ENCODE data around the gene PI4KA. TPM values are rescaled to one million over a fixed set of nuclear protein-coding genes. Genes with fewer than 3 reads are reported as not detected.
"Not testable (repeated sequence)": the region's sequence is repeated elsewhere in the genome, so short reads cannot be mapped to it uniquely, and the experiment has no call there.

The PI4KA gene
- total RNA-seq, 1 donor from 2014 or later: 110 TPM

- Mint-ChIP-seq H3K4me3 (no peak overlapping the region), H3K36me3 (no peaks in the 10 kb centered on the region), H3K4me1 (no peaks in the 10 kb centered on the region), H3K27me3 (ENCODE audit: low read depth) (peaks cover 28% of the 10 kb centered on the region), H3K27ac (no peak overlapping the region), H3K9me3 (peaks cover 14% of the 10 kb centered on the region)
- TF ChIP-seq CTCF (IDR thresholded peaks at IDR 0.05; ENCODE audit: unreplicated experiment): no peak
- DNase-seq (ENCODE audit: low spot score in 2 of 2, unreplicated experiment in 2 of 2): no peak
These were observed 185.1 kb downstream of the PI4KA start for GRCh38 chr22:20673295-20674195.

- no peak for DNase-seq (ENCODE audit: low spot score in 2 of 2, unreplicated experiment in 2 of 2)
- Mint-ChIP-seq H3K4me3 (no peak overlapping the region), H3K36me3 (no peaks in the 10 kb centered on the region), H3K27me3 (ENCODE audit: low read depth) (peaks cover 28% of the 10 kb centered on the region), H3K4me1 (no peaks in the 10 kb centered on the region), H3K27ac (no peak overlapping the region), H3K9me3 (peaks cover 9% of the 10 kb centered on the region)
- TF ChIP-seq CTCF (IDR thresholded peaks at IDR 0.05; ENCODE audit: unreplicated experiment): no peak
These were observed 185.9 kb downstream of the PI4KA start for GRCh38 chr22:20672732-20673131.

- no peak overlapping the region for H3K27ac Mint-ChIP-seq
- DNase-seq (ENCODE audit: low spot score in 2 of 2, unreplicated experiment in 2 of 2): no peak
- H3K9me3 Mint-ChIP-seq: peaks cover 9% of the 10 kb centered on the region
These were observed 186.6 kb downstream of the PI4KA start for GRCh38 chr22:20672082-20672424.

GRCh38 chr22:20671409-20672081 is 187.1 kb downstream of the PI4KA start:
- Mint-ChIP-seq H3K4me1 (no peaks in the 10 kb centered on the region), H3K4me3 (no peak overlapping the region), H3K27ac (no peak overlapping the region), H3K9me3 (peaks cover 9% of the 10 kb centered on the region), H3K36me3 (no peaks in the 10 kb centered on the region), H3K27me3 (ENCODE audit: low read depth) (peaks cover 28% of the 10 kb centered on the region)
- no peak for TF ChIP-seq CTCF (IDR thresholded peaks at IDR 0.05; ENCODE audit: unreplicated experiment)
- no peak for DNase-seq (ENCODE audit: low spot score in 2 of 2, unreplicated experiment in 2 of 2)

More at GRCh38 chr22:20672082-20672424, 186.6 kb downstream of the PI4KA start:
- TF ChIP-seq CTCF (IDR thresholded peaks at IDR 0.05; ENCODE audit: unreplicated experiment): no peak
- no peak overlapping the region for H3K4me3 Mint-ChIP-seq
- no peaks in the 10 kb centered on the region for H3K4me1 Mint-ChIP-seq
- H3K36me3 Mint-ChIP-seq: no peaks in the 10 kb centered on the region
- H3K27me3 Mint-ChIP-seq (ENCODE audit: low read depth): peaks cover 28% of the 10 kb centered on the region

- not testable (repeated sequence) for H3K4me3 Mint-ChIP-seq; H3K36me3 Mint-ChIP-seq; H3K27ac Mint-ChIP-seq; H3K4me1 Mint-ChIP-seq; DNase-seq (ENCODE audit: low spot score in 2 of 2, unreplicated experiment in 2 of 2); H3K9me3 Mint-ChIP-seq
- H3K27me3 Mint-ChIP-seq (ENCODE audit: low read depth): peaks cover 21% of the 10 kb centered on the region
These were observed 188.0 kb downstream of the PI4KA start for GRCh38 chr22:20670457-20671261.

- H3K27me3 Mint-ChIP-seq (ENCODE audit: low read depth): peaks cover 13% of the 10 kb centered on the region
- not testable (repeated sequence) for H3K4me3 Mint-ChIP-seq; H3K9me3 Mint-ChIP-seq; H3K36me3 Mint-ChIP-seq; H3K27ac Mint-ChIP-seq; H3K4me1 Mint-ChIP-seq; DNase-seq (ENCODE audit: low spot score in 2 of 2, unreplicated experiment in 2 of 2)
These were observed 188.7 kb downstream of the PI4KA start for GRCh38 chr22:20669884-20670283.

GRCh38 chr22:20669471-20669870 is 189.1 kb downstream of the PI4KA start:
- not testable (repeated sequence) for H3K4me3 Mint-ChIP-seq; H3K36me3 Mint-ChIP-seq; DNase-seq (ENCODE audit: low spot score in 2 of 2, unreplicated experiment in 2 of 2); H3K4me1 Mint-ChIP-seq; H3K27ac Mint-ChIP-seq; H3K9me3 Mint-ChIP-seq
- peaks cover 12% of the 10 kb centered on the region for H3K27me3 Mint-ChIP-seq (ENCODE audit: low read depth)

GRCh38 chr22:20668769-20669168 is 189.8 kb downstream of the PI4KA start:
- not testable (repeated sequence) for H3K9me3 Mint-ChIP-seq; H3K27me3 Mint-ChIP-seq (ENCODE audit: low read depth); H3K36me3 Mint-ChIP-seq; H3K4me1 Mint-ChIP-seq; H3K27ac Mint-ChIP-seq; H3K4me3 Mint-ChIP-seq; DNase-seq (ENCODE audit: low spot score in 2 of 2, unreplicated experiment in 2 of 2)

GRCh38 chr22:20668226-20668625 is 190.4 kb downstream of the PI4KA start:
- H3K9me3 Mint-ChIP-seq; H3K27ac Mint-ChIP-seq; H3K4me3 Mint-ChIP-seq; H3K27me3 Mint-ChIP-seq (ENCODE audit: low read depth); H3K36me3 Mint-ChIP-seq; DNase-seq (ENCODE audit: low spot score in 2 of 2, unreplicated experiment in 2 of 2); H3K4me1 Mint-ChIP-seq: not testable (repeated sequence)

Measured in mesothelial cell of epicardium (in vitro differentiated cells).